Measurements from ENCODE around the gene NLRP13. TPM values are rescaled to one million over a fixed set of nuclear protein-coding genes. Genes with fewer than 3 reads are reported as not detected.
"Not testable (repeated sequence)": the region's sequence is repeated elsewhere in the genome, so short reads cannot be mapped to it uniquely, and the experiment has no call there.

The NLRP13 gene
- polyA plus RNA-seq, 2 of the 4 experiments (the other 2 are of a cell fraction) = not detected

DNA sequence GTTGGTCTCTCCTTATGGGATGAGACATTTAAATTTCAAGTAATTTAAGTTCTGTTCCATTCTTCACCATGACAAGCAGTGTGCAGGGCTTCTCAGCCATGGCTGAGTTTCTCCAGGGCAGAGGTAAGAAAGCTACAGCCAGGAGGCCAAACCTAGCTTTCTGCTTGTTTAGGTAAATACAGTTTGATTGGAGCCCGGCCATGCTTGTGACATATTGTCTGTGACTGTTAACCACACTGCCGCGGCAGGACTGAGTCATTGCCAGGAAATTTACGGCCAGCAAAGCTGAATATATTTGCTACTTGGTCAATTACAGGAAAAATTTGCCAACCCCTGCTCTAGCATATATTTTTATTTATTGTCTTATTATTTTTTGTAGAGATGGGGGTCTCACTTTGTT is 26.2 kb upstream of the NLRP13 start (continued):
- no peak for TF ChIP-seq HDAC2 (IDR thresholded peaks at IDR 0.05)

DNA sequence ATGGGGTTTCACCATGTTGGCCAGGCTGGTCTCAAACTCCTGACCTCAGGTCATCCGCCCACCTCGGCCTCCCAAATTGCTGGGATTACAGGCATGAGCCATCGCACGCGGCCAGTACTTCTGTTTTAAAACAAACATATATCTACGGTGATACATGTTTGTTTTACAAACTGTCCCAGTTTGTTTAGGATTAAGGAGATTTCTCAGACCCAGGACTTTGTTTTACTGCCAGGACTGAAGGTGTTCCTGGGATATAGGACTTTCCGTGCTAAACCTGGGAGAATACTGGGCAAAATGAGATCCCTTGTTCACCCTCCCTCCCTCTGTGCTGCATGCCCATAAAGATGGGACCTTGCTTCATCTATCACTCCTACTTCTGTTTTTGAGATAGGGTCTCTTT is 24.3 kb upstream of the NLRP13 start:
- no peak overlapping the region for H3K4me2 ChIP-seq
- H3K4me1 ChIP-seq = no peaks in the 10 kb centered on the region
- no peak overlapping the region for H3K4me3 ChIP-seq
- ChIA-PET CTCF (no interaction called here), POLR2A (no interaction called here)
- ATAC-seq = no peak
- 18% methylated on average over 7 of the region's 7 CpGs for WGBS (ENCODE audit: missing lambda C conversion rate)
- no peak for DNase-seq (ENCODE audit: low read depth in 1 of 2, low spot score in 1 of 2)
- H3K9me3 ChIP-seq = peaks cover 17% of the 10 kb centered on the region; the same call in 2 of the 3 replicates
- FAIRE-seq = no peak
- no peak overlapping the region for H3K27ac ChIP-seq
- no peak for TF ChIP-seq PHF8 (IDR thresholded peaks at IDR 0.05; ENCODE audit: borderline replicate concordance, low read depth)
- no peak for TF ChIP-seq POLR2A (IDR thresholded peaks at IDR 0.05; ENCODE audit: low read length)
- no peak for TF ChIP-seq HDAC2 (IDR thresholded peaks at IDR 0.05)
- TF ChIP-seq, protein P1, sequence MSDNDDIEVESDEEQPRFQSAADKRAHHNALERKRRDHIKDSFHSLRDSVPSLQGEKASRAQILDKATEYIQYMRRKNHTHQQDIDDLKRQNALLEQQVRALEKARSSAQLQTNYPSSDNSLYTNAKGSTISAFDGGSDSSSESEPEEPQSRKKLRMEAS (IDR thresholded peaks at IDR 0.05) = no peak
- no peak for TF ChIP-seq NPAS2 (CRISPR knock-in tag; IDR thresholded peaks at IDR 0.05; ENCODE audit: borderline replicate concordance)
- no peak for TF ChIP-seq CBX2 (IDR thresholded peaks at IDR 0.05; ENCODE audit: borderline replicate concordance, low read depth)
- no peak for TF ChIP-seq JUN (IDR thresholded peaks at IDR 0.05)
- TF ChIP-seq HEYL (CRISPR knock-in tag; IDR thresholded peaks at IDR 0.05) = no peak
- TF ChIP-seq ZFP36 (IDR thresholded peaks at IDR 0.05; ENCODE audit: borderline replicate concordance, partially characterized antibody) = no peak
- TF ChIP-seq RAD21 (conservative IDR thresholded peaks at IDR 0.05 in 1 of 2, IDR thresholded peaks at IDR 0.05 in 1 of 2) = no peak
- TF ChIP-seq ZNF302 (CRISPR knock-in tag; IDR thresholded peaks at IDR 0.05) = no peak
- no peak for TF ChIP-seq NR3C1 (IDR thresholded peaks at IDR 0.05)
- TF ChIP-seq, protein P2, sequence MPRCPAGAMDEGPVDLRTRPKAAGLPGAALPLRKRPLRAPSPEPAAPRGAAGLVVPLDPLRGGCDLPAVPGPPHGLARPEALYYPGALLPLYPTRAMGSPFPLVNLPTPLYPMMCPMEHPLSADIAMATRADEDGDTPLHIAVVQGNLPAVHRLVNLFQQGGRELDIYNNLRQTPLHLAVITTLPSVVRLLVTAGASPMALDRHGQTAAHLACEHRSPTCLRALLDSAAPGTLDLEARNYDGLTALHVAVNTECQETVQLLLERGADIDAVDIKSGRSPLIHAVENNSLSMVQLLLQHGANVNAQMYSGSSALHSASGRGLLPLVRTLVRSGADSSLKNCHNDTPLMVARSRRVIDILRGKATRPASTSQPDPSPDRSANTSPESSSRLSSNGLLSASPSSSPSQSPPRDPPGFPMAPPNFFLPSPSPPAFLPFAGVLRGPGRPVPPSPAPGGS (IDR thresholded peaks at IDR 0.05) = no peak
- TF ChIP-seq USF2 (IDR thresholded peaks at IDR 0.05) = no peak
- TF ChIP-seq FOSL2 (IDR thresholded peaks at IDR 0.05) = no peak
- TF ChIP-seq FOSL2 (CRISPR knock-in tag; IDR thresholded peaks at IDR 0.05) = no peak
- TF ChIP-seq, protein P3, sequence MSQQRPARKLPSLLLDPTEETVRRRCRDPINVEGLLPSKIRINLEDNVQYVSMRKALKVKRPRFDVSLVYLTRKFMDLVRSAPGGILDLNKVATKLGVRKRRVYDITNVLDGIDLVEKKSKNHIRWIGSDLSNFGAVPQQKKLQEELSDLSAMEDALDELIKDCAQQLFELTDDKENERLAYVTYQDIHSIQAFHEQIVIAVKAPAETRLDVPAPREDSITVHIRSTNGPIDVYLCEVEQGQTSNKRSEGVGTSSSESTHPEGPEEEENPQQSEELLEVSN (IDR thresholded peaks at IDR 0.05; ENCODE audit: borderline replicate concordance, low read depth) = no peak
- no peak for TF ChIP-seq SREBF2 (IDR thresholded peaks at IDR 0.05)
- TF ChIP-seq MYC (IDR thresholded peaks at IDR 0.05; ENCODE audit: borderline replicate concordance, low read length) = no peak

DNA sequence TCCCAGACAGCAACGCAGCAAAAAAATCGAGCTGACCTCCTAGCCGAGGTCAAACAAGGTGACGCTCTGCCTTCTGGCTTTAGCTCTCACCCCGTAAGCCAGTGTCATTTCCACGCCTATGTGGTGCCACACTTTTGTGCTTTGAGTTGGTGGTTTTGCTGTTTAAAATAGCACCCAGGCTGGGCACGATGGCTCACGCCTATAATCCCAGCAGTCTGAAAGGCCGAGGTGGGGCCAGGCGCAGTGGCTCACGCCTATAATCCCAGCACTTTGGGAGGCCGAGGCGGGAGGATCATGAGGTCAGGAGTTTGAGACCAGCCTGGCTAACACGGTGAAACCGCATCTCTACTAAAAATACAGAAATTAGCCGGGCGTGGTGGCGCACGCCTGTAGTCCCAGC is 18.4 kb upstream of the NLRP13 start:
- DNase-seq (ENCODE audit: low read depth in 1 of 2, low spot score in 1 of 2); ATAC-seq; H3K27ac ChIP-seq; POLR2A ChIA-PET; H3K4me1 ChIP-seq; FAIRE-seq; H3K4me2 ChIP-seq; H3K4me3 ChIP-seq: not testable (repeated sequence)
- peaks cover 25% of the 10 kb centered on the region for H3K9me3 ChIP-seq
- CTCF ChIA-PET = interaction anchor here (1.3 kb wide), 1 partner anchor 9 kb away, joined by 3 read pairs; no protein-coding TSS in a partner anchor
- 41% methylated on average over 18 of the region's 19 CpGs for WGBS (ENCODE audit: missing lambda C conversion rate)

DNA sequence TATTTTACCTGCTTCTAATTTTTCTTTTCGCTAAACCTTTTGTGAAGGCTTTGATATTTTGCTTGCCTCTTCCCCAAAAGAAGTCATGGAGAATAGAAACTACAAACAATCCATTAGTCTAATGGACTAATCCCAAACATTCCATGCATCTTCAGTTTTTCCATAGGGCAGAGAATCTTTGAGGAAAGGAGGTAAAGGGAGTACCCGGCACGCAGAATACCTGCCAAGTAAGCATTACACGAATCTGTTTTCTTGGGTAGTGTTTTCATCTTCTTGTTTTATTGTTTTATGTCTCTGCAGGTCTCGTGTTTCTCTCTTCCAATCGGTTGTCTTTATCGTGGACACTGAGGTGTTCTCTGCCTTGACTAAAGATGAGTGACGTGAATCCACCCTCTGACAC is 15.4 kb upstream of the NLRP13 start, which contains the start of gene NLRP8:
Gene NLRP8 (plus strand): TSS at position 301 of the 400 bp plus-strand sequence.
- POLR2A ChIA-PET = no interaction called here
- TF ChIP-seq NFE2L2 (conservative IDR thresholded peaks at IDR 0.05; ENCODE audit: low read length) (no peak), HOXB13 (CRISPR knock-in tag; IDR thresholded peaks at IDR 0.05; ENCODE audit: low read depth) (no peak)
- TF ChIP-seq, protein P1 (IDR thresholded peaks at IDR 0.05) = no peak
- CTCF ChIA-PET = no interaction called here
- FAIRE-seq (no peak), ATAC-seq (no peak), DNase-seq (ENCODE audit: low read depth in 1 of 2, low spot score in 1 of 2) (no peak)
- Histone ChIP-seq H3K4me3 (no peak within 1 kb of the TSS), H3K9me3 (peaks cover 29% of the 10 kb centered on the region), H3K4me1 (no peaks in the 10 kb centered on the region), H3K27ac (no peak within 1 kb of the TSS), H3K4me2 (no peak within 1 kb of the TSS)
- WGBS (ENCODE audit: missing lambda C conversion rate) = 6% methylated on average over 8 of the region's 8 CpGs
